Measurements from ENCODE around the gene WWOX. TPM values are rescaled to one million over a fixed set of nuclear protein-coding genes. Genes with fewer than 3 reads are reported as not detected.

The WWOX gene
- total and polyA plus RNA-seq, 2 of the 13 experiments (the other 11 are each of a cell fraction or from before 2014, with no cell fraction given): 9.1 to 37.4 TPM

DNA sequence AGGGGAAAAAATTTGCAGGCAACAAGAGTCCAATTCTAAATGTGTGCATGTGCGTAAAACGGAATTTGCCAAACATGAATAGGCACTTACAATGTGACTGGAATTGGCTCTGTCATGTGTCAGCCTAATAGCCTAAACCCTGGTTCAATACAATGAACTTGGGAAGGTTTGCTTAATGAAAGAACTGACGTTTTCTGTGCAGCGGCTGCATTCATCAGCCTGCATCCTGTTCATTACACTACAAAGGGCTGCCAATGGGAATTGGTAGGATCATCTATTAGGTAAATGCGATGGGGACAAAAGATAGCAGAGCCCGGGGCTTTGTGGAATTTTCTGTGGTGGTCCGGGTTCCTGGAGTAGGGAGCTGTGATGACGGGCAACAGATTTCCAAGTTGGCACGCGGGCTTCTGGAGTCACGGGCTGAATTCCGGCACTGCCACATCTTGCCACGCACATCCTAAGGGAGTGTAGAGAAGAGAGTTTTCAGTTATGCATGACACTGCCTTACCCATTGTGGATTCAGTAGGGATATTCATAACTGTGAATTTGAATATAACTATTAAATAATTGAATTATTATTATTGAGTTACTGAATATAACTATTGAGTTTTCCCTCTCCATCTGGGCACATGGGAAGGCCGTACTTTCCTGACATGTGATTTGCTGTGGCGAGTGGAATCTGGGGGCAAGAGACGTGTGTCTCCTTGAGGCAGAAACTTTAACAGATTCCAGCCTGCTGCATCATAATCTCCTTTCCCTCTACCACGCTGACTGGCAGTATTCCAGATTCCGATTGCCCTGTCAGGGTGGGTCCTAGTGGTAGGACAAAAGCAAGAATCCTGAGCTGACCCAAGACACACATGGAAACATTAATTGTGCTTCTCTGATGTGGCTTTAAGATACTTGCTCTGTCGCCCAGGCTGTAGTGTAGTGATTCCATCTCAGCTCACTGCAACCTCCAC is 565.6 kb downstream of the WWOX start:
- no TSS peak for BruUV-seq (replicated peaks)

More for the DNA sequence above, 565.6 kb downstream of the WWOX start:
- in situ Hi-C loops (cut with HindIII; ENCODE audit: extremely low pct_ligation_motif_present, low pct_unique_long_range_greater_than_20kb) (no loop called here), intact Hi-C loops (cut with micrococcal nuclease; ENCODE audit: unreplicated experiment) (no loop called here)
- Histone ChIP-seq H3K79me2 (ENCODE audit: insufficient read depth, low read length) (no peaks in the 10 kb centered on the region), H3K9ac (ENCODE audit: insufficient read depth, low read depth, low read length) (no peak overlapping the region), H2AFZ (ENCODE audit: low read length) (no peak overlapping the region), H4K20me1 (ENCODE audit: insufficient read depth, low read length) (no peaks in the 10 kb centered on the region), H3K36me3 (replicated peaks in 1 of 2; ENCODE audit: control insufficient read depth in 1 of 2, insufficient read depth in 2 of 2, low read length in 2 of 2) (no peaks in the 10 kb centered on the region), H3K4me3 (replicated peaks in 1 of 3; ENCODE audit: insufficient read depth in 1 of 3, low read depth in 2 of 3, low read length in 3 of 3) (no peak overlapping the region), H3K4me2 (ENCODE audit: low read depth, low read length) (no peak overlapping the region), H3K27me3 (ENCODE audit: control insufficient read depth in 1 of 2, insufficient read depth in 2 of 2, low read length in 2 of 2) (no peaks in the 10 kb centered on the region), H3K9me3 (ENCODE audit: low read length) (no peaks in the 10 kb centered on the region), H3K4me1 (ENCODE audit: insufficient read depth, low read length) (peaks cover 3% of the 10 kb centered on the region), H3K27ac (ENCODE audit: extremely low read length, insufficient read depth, low read length) (no peak overlapping the region)
- DNase-seq (ENCODE audit: low spot score) (no peak), FAIRE-seq (no peak), ATAC-seq (no peak)
- ChIA-PET POLR2A (no interaction called here), CTCF (ENCODE audit: low intra/inter-chr PET ratio, low total read pairs) (no interaction called here)
- WGBS (ENCODE audit: low lambda C conversion rate): 92% methylated on average over 19 of the region's 19 CpGs
- TF ChIP-seq, protein P1, sequence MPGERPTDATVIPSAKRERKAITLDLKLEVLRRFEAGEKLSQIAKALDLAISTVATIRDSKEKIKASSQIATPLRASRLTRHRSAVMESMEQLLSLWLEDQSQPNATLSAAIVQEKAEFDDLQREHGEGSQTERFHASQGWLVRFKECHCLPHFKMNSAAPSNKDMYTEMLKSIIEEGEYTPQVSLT (CRISPR knock-in tag; IDR thresholded peaks at IDR 0.05; ENCODE audit: borderline replicate concordance, low read depth): no peak
- TF ChIP-seq ZNF121 (CRISPR knock-in tag; IDR thresholded peaks at IDR 0.05) (no peak), ATRX (CRISPR knock-in tag; IDR thresholded peaks at IDR 0.05; ENCODE audit: borderline replicate concordance) (no peak), MED1 (CRISPR knock-in tag; IDR thresholded peaks at IDR 0.05) (no peak), ZNF547 (CRISPR knock-in tag; IDR thresholded peaks at IDR 0.05) (no peak), LCORL (IDR thresholded peaks at IDR 0.05) (no peak), LCORL (CRISPR knock-in tag; IDR thresholded peaks at IDR 0.05) (no peak)
- TF ChIP-seq, protein P2, sequence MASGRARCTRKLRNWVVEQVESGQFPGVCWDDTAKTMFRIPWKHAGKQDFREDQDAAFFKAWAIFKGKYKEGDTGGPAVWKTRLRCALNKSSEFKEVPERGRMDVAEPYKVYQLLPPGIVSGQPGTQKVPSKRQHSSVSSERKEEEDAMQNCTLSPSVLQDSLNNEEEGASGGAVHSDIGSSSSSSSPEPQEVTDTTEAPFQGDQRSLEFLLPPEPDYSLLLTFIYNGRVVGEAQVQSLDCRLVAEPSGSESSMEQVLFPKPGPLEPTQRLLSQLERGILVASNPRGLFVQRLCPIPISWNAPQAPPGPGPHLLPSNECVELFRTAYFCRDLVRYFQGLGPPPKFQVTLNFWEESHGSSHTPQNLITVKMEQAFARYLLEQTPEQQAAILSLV (CRISPR knock-in tag; IDR thresholded peaks at IDR 0.05; ENCODE audit: borderline replicate concordance): no peak
- TF ChIP-seq, protein P3, sequence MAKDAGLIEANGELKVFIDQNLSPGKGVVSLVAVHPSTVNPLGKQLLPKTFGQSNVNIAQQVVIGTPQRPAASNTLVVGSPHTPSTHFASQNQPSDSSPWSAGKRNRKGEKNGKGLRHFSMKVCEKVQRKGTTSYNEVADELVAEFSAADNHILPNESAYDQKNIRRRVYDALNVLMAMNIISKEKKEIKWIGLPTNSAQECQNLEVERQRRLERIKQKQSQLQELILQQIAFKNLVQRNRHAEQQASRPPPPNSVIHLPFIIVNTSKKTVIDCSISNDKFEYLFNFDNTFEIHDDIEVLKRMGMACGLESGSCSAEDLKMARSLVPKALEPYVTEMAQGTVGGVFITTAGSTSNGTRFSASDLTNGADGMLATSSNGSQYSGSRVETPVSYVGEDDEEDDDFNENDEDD (CRISPR knock-in tag; IDR thresholded peaks at IDR 0.05; ENCODE audit: borderline replicate concordance): no peak
- TF ChIP-seq, protein P4, sequence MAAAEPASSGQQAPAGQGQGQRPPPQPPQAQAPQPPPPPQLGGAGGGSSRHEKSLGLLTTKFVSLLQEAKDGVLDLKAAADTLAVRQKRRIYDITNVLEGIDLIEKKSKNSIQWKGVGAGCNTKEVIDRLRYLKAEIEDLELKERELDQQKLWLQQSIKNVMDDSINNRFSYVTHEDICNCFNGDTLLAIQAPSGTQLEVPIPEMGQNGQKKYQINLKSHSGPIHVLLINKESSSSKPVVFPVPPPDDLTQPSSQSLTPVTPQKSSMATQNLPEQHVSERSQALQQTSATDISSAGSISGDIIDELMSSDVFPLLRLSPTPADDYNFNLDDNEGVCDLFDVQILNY (CRISPR knock-in tag; conservative IDR thresholded peaks at IDR 0.05): no peak
